Calu3 (cell line): ENCODE measurements around the gene SPACA4. TPM values are rescaled to one million over a fixed set of nuclear protein-coding genes. Genes with fewer than 3 reads are reported as not detected.
A peak's percentile ranks its signal among the peaks of the same experiment; 100 is the strongest.

Source experiments
- BruUV-seq: library from RNA; stranded (reverse); fragments of 400-500 nt; replicated peaks from 2 replicates; lab custom pipeline; 2021; lab: Mats Ljungman, UMichigan
- CTCF ChIA-PET: fragments of 300-600 bp; sonication (Branson Sonifier 250); formaldehyde crosslinking; loops from one replicate; lab custom pipeline; 2022; ENCODE audit warnings: antibody characterized with exemption; lab: Charles Lee
- DNase-seq: peaks from one replicate; pipeline ENCODE4 v3.0.0; 2022
- H3K27ac Mint-ChIP-seq: one replicate; pipeline ENCODE4 v1.8.0; 2022; ENCODE audit warnings: mixed read lengths; ENCODE audit not compliant: unreplicated experiment
- H3K27me3 Mint-ChIP-seq: one replicate; pipeline ENCODE4 v1.8.0; 2022; ENCODE audit warnings: mixed read lengths; ENCODE audit not compliant: unreplicated experiment
- H3K36me3 Mint-ChIP-seq: one replicate; pipeline ENCODE4 v1.8.0; 2022; ENCODE audit warnings: mild to moderate bottlenecking, moderate library complexity, mixed read lengths; ENCODE audit not compliant: insufficient read depth, unreplicated experiment
- H3K4me1 Mint-ChIP-seq: one replicate; pipeline ENCODE4 v1.8.0; 2022; ENCODE audit warnings: mild to moderate bottlenecking, low read depth, mixed read lengths; ENCODE audit not compliant: unreplicated experiment
- H3K4me3 Mint-ChIP-seq: one replicate; pipeline ENCODE4 v1.8.0; 2022; ENCODE audit warnings: mild to moderate bottlenecking, low read depth, moderate library complexity, mixed read lengths; ENCODE audit not compliant: unreplicated experiment
- H3K9me3 Mint-ChIP-seq: one replicate; pipeline ENCODE4 v1.8.0; 2022; ENCODE audit warnings: low read depth, mixed read lengths; ENCODE audit not compliant: unreplicated experiment
- intact Hi-C: fragments of 100-400 bp; cut with micrococcal nuclease; formaldehyde crosslinking; loops from one replicate; pipeline ENCODE4 v1.10.0; 2022; ENCODE audit not compliant: unreplicated experiment
- total RNA-seq: library from RNA; stranded (reverse); gene quantifications from 2 replicates; pipeline ENCODE4 v1.2.3, GENCODE V29; 2022
- TF ChIP-seq, protein P1 (sequence below): fragments of 200-600 bp; IDR thresholded peaks from one replicate; pipeline ENCODE4 v1.8.0; 2022; ENCODE audit warnings: antibody characterized with exemption; ENCODE audit not compliant: unreplicated experiment

Gene SPACA4
- total RNA-seq, 1 experiment from 2014 or later = not detected

DNA sequence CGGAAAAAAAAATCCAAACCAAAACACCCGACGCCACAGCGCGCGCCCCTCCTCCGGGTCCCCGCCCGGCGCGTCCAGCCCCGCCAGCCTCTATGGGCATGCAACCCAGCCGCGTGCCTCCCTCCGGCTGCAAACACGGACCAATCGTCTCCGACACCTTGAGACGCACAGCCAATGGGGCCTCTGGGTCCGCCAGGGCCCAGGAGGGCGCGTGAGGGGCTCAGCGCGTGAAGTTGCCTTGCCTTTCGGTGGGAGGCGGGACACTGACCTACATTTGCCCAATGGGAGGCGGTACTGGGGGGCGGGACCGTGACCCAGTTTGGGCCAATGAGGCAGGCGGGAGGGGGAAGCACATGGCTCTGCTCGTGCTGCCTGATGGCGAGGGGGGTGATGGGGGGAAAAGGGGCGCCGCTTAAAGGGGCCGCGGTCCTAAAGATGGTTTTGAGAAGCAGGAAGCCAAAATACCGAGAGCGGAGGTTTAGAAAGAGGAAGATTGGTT, 31.0 kb downstream of the SPACA4 start:
- peak; percentile 99 for DNase-seq
- CTCF ChIA-PET = interaction anchor here (0.6 to 1.0 kb wide), 3 partner anchors 9 to 175 kb away, joined by 3 to 4 read pairs (median 3); partner anchors contain the start of gene CA11
- Mint-ChIP-seq H3K36me3 (peaks cover 51% of the 10 kb centered on the region), H3K4me1 (peaks cover 35% of the 10 kb centered on the region), H3K27me3 (peaks cover 46% of the 10 kb centered on the region), H3K4me3 (peak overlapping the region; percentile 70), H3K27ac (peak overlapping the region; percentile 80), H3K9me3 (peaks cover 3% of the 10 kb centered on the region)
- TF ChIP-seq, protein P1, sequence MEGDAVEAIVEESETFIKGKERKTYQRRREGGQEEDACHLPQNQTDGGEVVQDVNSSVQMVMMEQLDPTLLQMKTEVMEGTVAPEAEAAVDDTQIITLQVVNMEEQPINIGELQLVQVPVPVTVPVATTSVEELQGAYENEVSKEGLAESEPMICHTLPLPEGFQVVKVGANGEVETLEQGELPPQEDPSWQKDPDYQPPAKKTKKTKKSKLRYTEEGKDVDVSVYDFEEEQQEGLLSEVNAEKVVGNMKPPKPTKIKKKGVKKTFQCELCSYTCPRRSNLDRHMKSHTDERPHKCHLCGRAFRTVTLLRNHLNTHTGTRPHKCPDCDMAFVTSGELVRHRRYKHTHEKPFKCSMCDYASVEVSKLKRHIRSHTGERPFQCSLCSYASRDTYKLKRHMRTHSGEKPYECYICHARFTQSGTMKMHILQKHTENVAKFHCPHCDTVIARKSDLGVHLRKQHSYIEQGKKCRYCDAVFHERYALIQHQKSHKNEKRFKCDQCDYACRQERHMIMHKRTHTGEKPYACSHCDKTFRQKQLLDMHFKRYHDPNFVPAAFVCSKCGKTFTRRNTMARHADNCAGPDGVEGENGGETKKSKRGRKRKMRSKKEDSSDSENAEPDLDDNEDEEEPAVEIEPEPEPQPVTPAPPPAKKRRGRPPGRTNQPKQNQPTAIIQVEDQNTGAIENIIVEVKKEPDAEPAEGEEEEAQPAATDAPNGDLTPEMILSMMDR = no peak
- intact Hi-C loops = loop anchor here (5.0 kb wide), 1 partner anchor 330 kb away; the partner anchor contains the start of gene FTL
- BruUV-seq = no TSS peak

DNA sequence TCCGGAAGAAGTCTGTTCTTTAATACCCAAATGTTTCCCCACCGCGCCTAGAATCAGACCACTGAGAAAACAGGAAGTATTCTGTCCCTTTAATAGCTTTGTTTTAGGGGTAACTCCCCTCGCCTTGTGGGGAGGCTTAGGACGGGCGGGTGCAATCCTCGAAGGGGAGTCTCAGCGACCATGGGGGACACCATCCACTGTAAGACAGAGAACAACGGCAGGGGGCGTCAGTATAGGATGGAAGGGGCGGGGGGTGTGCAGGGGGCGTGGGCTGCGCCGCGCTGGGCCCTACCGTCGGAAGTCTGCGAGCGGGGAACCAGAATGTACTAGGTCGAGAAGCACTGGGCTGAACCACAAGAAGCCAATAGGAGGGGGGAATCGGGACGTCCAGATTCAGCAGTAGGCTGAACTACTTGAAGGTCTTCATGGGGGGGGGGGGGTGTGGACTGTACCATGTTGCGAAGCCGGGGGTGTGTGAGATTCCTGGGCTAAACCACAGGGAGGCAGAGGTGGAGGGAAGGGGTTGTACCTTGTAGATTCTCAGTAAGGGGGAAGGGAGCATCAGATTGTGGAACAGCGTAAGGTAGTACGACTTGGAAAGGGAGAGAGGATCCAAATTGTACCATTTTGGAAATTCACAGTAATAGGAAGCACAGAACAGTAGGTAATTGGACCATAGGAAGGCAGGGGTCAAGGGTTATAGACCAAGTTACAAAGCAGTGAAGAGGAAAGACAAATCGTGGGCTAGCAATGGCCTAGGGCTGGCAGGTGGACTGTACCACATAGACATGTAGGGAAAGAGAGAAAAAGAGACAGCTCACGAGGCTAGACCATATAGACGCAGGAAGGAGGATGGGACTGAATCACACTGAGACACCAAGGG, 31.6 kb downstream of the SPACA4 start:
- peaks cover 51% of the 10 kb centered on the region for H3K36me3 Mint-ChIP-seq
- CTCF ChIA-PET = interaction anchor here (0.6 to 1.0 kb wide), 2 partner anchors 8 to 12 kb away, joined by 3 to 4 read pairs; partner anchors contain the start of gene CA11
- H3K27me3 Mint-ChIP-seq = peaks cover 53% of the 10 kb centered on the region
- BruUV-seq = no TSS peak
- H3K4me1 Mint-ChIP-seq = peaks cover 35% of the 10 kb centered on the region
- peaks cover 3% of the 10 kb centered on the region for H3K9me3 Mint-ChIP-seq
- TF ChIP-seq, protein P1 = no peak
- peak; percentile 64 for DNase-seq
- intact Hi-C loops = loop anchor here (5.0 kb wide), 1 partner anchor 329 kb away; the partner anchor contains the start of gene FTL
- H3K27ac Mint-ChIP-seq = peak overlapping the region; percentile 80
- H3K4me3 Mint-ChIP-seq = peak overlapping the region; percentile 70

DNA sequence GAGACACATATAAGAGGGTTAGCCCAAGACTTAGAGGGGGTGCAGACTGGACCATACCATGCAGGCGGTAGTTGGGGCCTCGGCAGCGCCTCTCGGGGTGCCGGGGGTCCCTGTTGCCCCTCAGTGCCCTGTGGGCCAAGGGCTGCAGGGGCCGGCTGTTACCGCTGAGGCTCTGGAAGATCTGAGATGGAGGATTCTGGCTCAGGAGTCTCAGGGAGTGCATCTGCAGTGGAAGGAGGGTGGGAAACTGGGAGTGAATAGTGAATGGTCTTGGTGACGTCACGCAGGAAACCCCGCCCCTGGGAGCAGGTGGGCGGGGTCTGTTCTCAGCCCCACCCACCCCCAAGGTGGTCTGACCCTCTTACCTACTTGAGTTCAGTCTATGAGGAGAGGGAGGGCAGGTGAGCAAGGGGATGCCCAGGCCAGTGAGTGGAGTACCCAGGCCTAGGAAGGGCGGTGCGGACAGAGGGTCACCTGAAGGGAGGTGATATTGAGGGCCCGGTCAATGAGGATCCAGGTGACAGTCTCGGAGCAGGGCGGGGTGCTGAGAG, 32.4 kb downstream of the SPACA4 start:
- H3K4me3 Mint-ChIP-seq = peak overlapping the region; percentile 70
- intact Hi-C loops = loop anchor here (5.0 kb wide), 1 partner anchor 328 kb away; the partner anchor contains the start of gene FTL
- peaks cover 35% of the 10 kb centered on the region for H3K4me1 Mint-ChIP-seq
- peaks cover 51% of the 10 kb centered on the region for H3K36me3 Mint-ChIP-seq
- CTCF ChIA-PET = interaction anchor here (0.6 kb wide), 2 partner anchors 100 to 137 kb away, joined by 3 to 4 read pairs; no protein-coding TSS in a partner anchor
- peaks cover 58% of the 10 kb centered on the region for H3K27me3 Mint-ChIP-seq
- H3K27ac Mint-ChIP-seq = peak overlapping the region; percentile 80
- no peak for DNase-seq
- H3K9me3 Mint-ChIP-seq = peaks cover 3% of the 10 kb centered on the region
- BruUV-seq = no TSS peak
- TF ChIP-seq, protein P1 = no peak
